ENCODE data around the gene ESAM.
A peak's percentile ranks its signal among the peaks of the same experiment; 100 is the strongest.

Gene ESAM, protein sequence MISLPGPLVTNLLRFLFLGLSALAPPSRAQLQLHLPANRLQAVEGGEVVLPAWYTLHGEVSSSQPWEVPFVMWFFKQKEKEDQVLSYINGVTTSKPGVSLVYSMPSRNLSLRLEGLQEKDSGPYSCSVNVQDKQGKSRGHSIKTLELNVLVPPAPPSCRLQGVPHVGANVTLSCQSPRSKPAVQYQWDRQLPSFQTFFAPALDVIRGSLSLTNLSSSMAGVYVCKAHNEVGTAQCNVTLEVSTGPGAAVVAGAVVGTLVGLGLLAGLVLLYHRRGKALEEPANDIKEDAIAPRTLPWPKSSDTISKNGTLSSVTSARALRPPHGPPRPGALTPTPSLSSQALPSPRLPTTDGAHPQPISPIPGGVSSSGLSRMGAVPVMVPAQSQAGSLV

DNA sequence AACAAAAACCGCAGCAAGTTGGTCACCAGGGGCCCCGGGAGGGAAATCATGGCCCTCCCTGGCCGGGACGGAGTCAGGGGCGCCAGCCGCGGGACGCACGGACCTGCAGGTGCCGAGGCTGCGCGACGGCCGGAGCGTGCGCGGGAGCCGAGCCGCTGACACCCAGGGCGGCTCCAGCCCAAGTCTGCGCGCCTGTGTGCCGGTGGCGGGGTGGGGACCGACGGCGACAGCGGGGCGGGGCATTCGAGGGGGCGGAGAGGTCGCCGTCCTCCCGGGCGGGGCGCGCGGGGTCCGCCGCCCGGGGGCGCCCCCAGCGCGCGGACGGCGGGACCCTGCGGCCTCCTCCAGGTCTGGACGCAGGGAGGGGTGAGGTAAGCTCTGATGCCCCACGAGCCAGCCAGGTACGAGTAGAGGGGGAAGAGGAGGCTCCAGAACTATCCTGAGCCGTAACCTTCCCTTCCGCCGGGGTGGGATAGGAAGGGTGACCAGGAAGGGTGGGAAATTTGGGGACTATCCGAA, at the start of gene ESAM:
TSS of gene ESAM (minus strand) at position 186 of the 519 bp plus-strand sequence. CDS start at position 50, 136 bp downstream.
- no peak for DNase-seq

DNA sequence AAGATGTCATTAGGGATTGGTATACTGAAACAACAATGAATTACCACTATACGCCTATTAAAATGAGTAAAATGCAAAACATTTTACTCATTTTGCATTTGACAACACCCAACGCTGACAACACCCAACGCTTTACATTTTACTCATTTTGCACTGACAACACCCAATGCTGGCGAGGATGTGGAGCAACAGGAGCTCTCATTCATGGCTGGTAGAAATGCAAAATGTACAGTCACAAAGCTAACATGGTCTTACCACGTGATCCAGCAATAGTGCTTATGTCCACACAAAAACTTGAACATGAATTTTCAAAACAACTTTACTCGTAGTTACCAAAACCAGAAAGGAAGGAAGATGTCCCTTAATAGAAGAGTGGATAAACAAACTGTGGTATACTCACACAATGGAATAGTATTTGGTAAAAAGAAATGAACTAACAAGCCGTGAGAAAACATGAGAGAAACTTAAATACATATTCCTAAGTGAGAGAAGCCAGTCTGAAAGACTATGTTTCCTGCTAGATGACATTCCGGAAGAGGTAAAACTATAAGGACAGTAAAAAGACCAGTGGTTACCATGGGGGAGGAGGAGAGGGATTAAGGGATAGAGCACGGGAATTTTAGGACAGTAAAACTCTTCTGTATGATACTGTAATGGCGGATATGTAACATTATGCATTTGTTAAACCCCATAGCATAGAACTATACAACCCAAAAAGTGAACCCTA, 49.5 kb upstream of the ESAM start:
- no peak for DNase-seq

DNA sequence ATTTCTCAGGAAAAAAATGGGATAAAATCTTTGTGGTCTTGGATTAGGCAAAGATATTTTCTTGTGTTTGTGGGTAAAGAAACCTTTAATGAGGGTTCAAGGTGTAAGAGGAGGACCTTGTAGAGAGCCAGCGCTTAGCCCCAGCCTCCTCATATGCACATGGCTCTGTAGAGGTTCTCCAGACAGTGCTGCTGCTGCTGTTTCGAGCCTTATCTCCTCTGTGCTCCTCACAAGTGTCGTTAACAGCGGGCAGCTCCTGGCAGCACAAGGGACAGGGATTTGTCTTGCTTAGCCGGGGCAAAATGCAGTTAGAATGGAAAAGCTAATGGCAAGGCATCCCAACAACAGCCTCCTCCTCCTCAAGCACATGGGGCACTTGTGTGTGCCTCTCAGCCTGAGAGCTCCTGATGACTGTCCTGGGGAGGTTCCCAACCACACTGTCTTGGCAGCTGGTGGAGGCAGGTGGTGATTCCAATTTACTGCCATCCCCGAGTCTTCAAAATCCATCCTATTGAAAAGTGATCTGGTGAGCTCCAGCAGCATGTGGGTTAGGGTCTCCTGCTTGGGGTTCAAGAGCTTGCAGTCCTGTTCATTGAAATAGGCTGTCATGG, 45.7 kb upstream of the ESAM start:
- no peak for DNase-seq

DNA sequence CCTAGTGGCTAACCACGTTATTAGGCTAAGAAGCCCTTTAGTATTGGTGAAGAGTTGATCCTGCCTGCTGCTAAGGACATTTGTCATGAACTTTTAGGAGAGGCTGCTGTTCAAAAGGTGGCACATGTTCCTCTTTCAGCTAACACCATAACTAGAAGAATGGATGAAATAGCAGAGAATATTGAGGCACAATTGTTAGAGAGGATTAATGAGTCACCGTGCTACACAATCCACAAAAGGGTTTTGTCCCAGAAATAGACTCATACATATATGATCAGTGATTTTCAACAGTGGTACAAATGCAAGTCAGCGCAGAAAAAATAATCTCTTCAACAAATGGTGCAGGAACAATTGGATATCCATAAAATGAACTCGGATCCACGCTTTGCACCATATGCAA, 45.1 kb upstream of the ESAM start:
- no peak for DNase-seq

DNA sequence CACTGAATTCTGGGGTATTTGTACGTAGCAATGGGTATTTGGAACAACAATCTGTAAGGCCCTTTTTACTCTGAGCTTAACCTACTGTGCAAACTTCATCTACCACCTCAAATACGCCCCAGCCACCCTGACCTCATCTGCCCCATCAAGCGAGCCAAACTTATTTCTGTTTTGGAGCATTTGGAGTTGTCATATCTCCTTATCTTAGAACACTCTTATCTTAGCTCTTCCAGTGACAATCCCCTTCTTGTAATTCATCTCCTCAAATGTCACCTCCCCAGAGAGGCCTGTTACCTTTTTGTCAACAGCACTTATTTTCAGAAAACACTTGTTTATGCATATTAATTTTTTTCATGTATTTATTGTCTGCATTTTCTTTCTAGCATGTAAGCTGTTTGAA, 42.8 kb upstream of the ESAM start:
- DNase-seq: no peak

DNA sequence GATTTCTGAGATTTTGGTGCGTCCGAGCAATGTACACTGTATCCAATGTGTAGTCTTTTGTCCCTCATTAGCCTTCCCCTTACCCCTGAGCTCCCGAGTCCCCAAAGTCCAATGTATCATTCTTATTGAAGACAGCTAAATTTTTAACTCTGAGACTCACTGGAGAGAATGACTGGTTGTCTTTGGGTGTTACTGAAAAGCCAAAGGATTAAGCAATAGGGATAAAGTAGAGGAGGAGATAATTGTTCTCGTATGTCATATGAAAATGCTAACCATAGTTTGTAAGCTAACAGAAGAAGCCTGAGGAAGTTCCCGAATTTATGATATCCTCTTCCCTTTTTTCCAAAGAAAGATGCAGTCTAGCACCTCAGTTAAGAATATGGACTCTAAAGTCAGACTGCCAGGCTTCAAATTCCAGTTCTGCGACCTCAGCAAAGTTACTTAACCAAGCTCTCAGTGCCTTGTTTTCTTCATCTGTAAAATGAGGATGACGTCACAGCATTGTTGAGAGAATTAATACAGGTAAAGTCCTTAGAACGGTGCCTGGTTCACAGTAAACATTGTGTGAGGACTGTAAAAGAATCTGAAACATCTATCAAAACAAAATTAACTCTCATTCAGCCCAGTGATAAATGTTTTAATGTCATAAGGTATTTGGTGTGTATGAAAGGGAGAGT, 39.7 kb upstream of the ESAM start:
- no peak for DNase-seq

DNA sequence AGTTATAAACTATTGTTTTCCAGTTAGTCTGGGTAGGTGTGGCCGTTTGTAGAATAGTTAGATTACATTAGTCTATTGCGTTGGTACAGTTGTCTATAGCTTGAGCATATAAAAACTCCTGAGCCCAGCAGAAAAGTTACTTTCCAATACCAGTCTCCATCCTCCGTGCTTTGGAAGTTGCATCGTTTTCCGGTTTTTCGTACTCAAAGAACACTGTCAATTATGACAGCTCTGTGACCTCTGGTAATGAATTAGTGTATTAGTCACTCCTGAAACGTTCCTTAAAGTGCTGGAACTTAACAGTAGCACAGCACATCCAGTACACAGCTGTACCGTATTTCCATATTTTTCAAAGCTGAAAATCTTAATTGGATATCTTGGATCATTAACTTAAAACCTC, 38.9 kb upstream of the ESAM start:
- no peak for DNase-seq

DNA sequence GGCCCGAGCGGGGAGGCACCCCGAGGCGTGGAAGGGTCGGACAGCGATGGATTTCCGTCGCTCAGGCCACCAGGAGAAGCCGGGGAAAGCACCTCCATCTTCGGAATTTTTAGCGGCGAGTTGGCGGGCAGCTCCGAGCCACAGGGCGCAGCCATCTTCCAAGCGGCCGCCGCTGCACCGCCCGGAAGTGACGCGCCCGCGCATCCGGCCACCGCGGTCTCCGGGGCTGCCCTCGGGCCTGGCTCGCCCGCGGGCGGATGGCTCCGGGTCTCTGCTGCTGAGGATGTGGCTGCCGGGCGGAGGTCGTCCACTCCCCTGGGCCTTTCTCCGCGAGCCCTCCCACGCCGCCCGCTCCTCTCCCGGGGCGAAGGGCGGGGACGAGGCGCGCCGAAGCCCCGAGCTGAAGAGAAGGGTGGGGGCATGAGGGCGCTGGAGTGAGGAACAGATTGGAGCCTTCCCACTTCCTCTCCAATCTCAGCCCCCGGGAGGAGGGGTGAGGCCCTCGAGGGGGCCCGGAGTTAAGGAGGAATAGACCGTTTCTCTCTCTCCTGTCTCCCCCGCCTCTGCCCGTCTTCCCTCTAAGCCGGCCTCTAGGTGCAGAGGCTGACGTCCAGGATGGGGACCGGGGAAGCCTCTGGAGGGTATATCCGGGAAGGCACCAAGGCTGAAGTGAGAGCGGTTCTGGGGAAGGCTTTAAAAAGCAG, 38.3 kb upstream of the ESAM start, which contains the start of gene MSANTD2:
TSS of gene MSANTD2 (minus strand) at position 181 of the 704 bp plus-strand sequence. CDS start at position 155, 26 bp downstream.
- DNase-seq: peak; percentile 97

DNA sequence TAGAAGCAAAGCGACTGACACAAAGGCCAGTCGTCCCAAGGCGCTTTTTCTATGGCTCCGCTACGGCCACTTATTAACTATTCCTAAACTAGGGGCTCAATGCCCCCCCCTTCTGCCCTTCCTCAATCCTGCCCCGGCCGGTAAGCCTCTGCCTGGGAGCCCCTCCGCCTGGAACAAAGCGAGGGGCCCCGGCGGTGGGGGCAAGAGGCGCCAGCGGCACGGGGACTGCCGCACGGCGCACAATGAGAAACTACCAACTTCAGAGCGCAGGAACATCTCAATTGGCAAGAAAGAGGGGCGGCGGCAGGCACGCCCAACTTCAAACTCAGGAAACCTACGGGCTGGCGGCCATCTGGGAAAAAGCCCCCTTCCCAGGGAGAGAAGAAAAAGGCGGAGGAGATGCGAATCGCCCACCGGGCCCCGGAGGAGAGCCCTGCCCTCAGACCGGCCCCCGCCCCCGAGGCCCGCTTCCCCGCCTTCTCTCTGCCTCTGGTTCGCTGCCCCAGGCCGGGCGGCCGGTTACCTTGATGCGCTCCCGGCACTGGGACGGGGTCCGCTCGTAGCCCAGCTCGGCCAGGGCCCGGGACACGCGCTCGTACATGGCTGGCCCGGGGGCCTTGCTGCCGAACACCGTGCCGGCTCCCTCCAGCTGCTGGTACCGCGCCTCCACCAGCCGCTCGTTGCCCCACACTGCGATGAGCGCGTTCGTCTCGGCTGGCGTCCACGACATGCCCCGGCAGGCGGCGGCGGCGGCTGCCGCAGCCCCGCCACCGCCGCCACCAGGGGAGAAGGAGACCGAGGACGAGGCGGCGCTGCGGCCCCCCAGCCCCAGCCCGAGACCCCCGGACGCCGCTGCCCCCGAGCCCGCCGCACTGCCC, 37.5 kb upstream of the ESAM start:
- peak; percentile 79 for DNase-seq

DNA sequence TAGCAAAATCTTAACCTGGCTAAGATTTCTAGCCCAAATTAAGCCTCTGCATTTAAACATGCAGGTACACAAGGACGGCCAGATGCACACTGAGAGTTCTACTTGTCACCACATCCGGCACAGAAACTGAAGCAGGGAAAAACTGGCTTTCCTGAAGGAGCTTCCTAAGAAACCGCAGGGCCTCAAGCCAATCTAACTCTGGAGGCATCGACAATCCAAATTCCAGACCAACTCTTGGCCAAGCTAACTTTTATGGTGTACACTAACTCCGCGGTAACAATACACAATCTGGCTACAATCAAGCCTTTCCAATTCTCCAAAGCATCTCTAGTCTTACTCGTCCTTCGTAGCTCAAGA, 36.9 kb upstream of the ESAM start:
- no peak for DNase-seq

DNA sequence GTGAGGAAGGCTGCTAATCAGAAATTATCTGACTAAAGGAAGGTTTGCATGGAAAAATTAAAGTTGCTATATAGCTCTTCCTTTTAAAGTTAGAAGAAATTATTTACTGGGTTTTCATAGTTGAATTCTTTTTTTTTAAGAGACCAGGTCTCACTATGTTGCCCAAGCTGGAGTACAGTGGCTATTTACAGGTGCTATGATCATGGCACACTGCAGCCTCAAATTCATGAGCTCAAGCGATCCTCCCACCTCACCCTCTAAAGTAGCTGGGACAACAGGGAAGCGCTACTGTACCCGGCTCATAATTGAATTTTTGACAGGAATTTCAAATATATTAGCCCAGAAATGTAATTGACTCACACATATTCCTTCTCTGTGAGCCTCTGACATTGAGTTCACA, 34.2 kb upstream of the ESAM start:
- no peak for DNase-seq

DNA sequence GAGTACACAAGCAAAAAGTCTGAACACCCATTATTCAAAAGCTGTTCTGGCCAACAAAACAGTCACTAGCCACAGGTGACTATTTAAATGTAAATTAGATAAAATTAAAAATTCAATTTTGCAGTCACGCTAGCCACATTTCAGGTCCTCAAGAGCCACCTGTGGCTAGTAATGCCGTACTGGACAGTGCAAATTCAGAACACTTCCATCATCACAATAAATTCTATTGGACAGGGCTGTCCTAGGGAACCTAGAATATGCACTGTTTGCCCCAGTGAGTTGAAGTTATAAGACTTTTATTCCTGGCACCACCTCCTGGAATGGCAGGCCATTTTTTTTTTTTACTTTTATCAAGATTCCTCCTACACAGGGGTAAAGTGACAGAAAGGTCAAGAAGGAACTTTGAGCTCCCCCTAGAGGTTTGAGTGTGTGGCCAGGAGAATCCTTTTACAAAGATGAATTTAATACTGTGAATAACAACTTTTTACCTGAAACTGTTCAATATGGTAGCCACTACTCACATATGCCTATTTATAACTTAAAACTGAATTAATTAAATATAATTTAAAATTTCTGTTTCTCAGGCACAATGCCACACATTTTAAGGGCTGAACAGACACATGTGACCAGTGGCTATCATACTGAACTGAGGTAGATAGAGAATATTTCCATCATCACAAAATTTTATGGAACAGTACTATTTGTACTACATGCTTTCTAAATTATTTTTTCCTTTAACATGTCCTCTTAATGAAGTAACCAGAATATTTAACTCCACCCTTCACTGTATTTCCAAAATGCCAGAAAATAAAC, 31.6 kb upstream of the ESAM start:
- peak; percentile 3 for DNase-seq

DNA sequence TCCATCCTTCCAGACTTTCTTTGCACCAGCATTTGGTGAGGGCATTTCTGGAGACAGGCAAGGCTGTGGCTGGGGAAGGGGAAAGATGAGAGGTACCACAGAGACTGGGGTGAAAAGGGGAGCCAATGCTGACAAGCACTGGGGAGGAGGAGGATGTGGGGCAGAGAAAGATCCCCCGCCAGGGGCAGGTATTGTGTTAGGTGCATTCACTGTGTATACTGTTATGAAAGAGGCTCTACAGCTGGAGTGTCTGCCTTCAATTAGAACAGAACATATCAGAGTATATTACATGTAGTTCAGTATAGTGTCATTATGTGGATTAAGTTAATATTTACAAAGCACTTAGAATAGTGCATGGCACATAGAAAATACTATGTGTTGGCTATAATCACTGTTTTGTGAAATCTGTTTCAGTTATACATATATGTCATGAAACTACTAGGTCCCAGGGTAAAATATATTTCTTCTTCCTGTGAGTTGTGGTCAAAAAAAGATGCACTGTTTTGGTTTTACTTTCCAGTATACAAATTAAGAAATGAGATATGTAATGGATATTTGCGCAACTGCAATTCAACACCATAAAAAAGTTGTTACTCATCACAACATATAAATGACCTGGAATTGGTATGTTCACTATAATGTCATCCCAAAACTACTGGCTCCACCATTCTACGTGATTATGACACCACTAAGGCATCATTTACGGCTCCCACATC, 29.7 kb upstream of the ESAM start:
- DNase-seq: no peak

DNA sequence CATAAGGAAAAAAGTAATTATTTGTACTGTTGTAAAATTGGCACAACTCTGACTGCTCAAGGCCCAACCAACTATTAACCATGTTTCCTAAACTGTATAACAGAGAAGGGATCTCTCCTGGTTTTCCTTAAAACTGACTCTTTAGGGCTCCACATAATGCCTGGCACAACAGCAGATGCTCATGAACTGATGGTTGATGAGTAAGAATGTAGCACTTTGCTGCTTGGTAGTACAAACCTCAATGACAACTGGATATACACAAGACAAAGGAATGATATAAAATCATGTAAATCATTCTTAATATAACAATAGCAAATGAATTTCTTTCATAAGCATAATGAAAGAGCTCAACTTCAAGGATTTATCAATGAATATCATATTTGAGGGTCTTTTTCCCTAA, 26.4 kb upstream of the ESAM start:
- no peak for DNase-seq

DNA sequence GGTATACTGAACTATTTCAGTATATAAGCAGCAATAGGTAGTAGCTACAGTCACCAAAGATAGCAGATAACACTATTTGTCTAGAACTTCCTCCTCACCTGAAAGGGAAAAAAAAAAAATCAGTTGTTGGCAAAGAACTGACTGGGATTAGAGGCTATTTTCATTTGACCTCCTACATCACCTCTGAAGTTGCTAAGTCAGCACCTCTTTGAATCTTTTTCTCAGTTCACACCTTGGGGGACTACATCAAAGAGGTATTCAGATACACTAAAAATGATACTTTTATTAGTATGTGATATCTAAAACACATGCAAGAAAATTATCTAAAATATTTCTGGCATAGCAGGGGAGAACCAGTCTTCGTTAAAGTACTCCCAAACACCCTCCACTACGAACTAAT, 22.0 kb upstream of the ESAM start:
- no peak for DNase-seq

DNA sequence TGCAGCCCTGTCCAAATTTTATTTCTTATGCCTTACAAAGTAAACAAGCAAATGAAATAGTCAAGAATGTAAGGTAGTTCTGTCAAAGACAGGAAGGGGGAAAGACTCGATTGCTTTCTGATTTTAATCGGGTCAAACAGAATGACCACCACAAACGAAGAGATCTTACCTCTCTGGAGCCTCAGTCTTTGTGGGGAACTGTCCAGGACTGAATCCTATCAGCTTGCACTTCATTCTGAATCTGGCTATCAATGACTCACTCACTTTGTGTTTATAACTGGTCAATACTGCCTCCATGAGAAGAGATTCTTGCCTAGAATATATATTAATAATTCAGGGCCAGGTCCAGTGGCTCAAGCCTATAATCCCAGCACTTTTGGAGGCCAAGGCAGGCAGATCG, 20.9 kb upstream of the ESAM start:
- no peak for DNase-seq

DNA sequence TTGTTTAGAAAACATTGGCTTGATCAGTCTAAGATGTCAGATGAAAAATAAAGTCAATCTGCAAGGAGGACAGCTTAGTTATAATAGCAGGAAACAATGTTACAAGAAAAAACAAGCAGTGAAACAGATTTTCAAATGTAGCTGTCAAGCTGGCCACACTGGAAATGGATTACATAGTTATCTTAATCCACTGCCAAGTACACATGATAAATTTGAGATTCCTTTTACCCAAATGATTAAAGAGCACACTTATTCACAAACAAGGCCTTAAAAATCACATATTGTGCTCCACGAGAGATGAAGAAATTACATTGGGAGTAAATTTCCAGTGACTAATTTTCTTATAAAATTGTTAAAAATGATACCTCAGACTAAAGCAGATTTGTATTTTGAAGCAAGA, 17.5 kb upstream of the ESAM start:
- no peak for DNase-seq

DNA sequence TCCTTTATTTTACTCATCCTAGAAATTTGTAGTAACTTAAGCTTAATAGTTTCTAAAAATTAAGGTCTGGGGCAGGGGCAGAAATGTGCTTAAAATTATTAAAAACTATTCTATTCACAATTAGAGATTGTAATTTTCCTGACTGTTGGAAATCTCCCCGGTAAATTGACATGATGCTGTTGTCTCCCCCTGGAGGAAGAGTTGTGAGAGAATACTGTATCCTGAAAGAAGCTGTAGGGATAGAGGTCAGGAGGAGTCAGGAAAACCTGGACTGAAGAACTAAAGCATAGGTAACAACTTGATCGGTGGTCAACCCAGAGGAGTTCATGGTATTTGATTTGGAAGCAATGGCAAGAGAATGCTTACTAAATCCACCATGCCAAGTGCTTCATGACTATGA, 16.2 kb upstream of the ESAM start:
- no peak for DNase-seq

DNA sequence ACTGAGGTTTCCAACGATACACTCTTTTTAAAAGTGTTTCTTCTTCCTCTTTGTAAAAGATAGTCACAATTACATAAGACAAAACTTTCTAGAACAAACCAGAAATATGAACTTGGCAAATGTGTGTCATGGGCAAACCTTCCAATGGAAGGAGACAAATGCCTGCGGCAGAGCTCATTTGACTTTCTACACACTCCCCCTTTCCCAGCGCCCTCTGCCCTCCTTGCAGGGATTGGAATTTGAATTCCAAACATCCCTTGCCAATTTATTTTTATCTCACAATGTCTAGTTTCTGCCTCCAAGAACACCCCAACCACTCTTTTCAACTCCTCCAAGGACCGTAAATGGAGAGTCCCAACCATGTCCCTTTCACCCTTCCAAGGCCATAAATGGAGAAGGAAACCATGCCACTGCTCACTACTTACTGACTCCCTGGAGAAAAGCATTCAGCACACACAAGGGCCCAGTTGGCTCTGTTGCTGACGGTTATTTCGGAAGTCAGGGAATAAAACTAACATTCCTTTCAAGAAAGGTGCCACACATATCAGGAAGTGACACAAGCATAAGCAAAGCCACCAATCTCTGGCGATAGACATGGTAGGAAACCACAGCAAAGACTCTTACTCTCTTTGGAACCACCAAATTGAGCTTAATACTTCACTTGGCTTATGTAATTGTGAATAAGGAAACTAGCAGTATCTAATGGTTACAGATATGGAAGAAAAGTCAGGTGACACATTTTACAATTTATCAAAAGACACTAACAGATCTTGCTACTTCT, 15.0 kb upstream of the ESAM start:
- no peak for DNase-seq

All from retina (tissue), 1 donor.